Esophagus (tissue), 2 donors: ENCODE measurements around the gene CDH13. TPM values are rescaled to one million over a fixed set of nuclear protein-coding genes. Genes with fewer than 3 reads are reported as not detected.

Experiments used
- H3K27ac ChIP-seq, 2 donors: one replicate each; pipeline ENCODE4 v1.5.1; 2013; ENCODE audit warnings: low read depth in 2 of 2, mild to moderate bottlenecking in 2 of 2, inconsistent platforms in 1 of 2, low read length in 1 of 2, moderate library complexity in 1 of 2
- H3K27me3 ChIP-seq, 2 donors: one replicate each; pipeline ENCODE4 v1.6.1; 2013; ENCODE audit warnings: low read length in 2 of 2, control low read depth in 1 of 2, mild to moderate bottlenecking in 1 of 2; ENCODE audit not compliant: insufficient read depth in 2 of 2, control insufficient read depth in 1 of 2
- H3K36me3 ChIP-seq, 2 donors: one replicate each; pipeline ENCODE4 v1.6.1; 2013; ENCODE audit warnings: low read length in 1 of 2; ENCODE audit not compliant: control insufficient read depth in 2 of 2, insufficient read depth in 2 of 2
- H3K4me1 ChIP-seq, 2 donors: one replicate each; pipeline ENCODE4 v1.6.1; 2013; ENCODE audit warnings: low read length in 1 of 2; ENCODE audit not compliant: control insufficient read depth in 2 of 2, insufficient read depth in 2 of 2
- H3K4me3 ChIP-seq, 2 donors: one replicate each; pipeline ENCODE4 v1.5.1; 2013; ENCODE audit warnings: low read length in 2 of 2, mild to moderate bottlenecking in 2 of 2, low read depth in 1 of 2, moderate library complexity in 1 of 2
- H3K9me3 ChIP-seq, 2 donors: one replicate each; pipeline ENCODE4 v1.6.1; 2013; ENCODE audit warnings: mild to moderate bottlenecking in 2 of 2, low read depth in 1 of 2, low read length in 1 of 2, moderate library complexity in 1 of 2; ENCODE audit not compliant: control insufficient read depth in 2 of 2, insufficient read depth in 1 of 2
- WGBS, 2 donors: extraction: QIAGEN DNeasy Blood & Tissue Kit; methylation state at CpG; one replicate each; pipeline ENCODE4 v1.1.7; 2013; 5-methylcytosine and 5-hydroxymethylcytosine counted together
- polyA plus RNA-seq, 2 donors: library from polyadenylated mRNA; stranded (reverse); fragments of 200-250 nt; gene quantifications; one replicate each; pipeline ENCODE4 v1.2.3, GENCODE V29; 2013
- donor health status: healthy with polysubstance abuse.
- donor health status: Bipolar disorder and iron deficiency.

The CDH13 gene
- polyA plus RNA-seq, 2 donors, result 1.3 to 4.3 TPM

GRCh38 chr16:82623241-82623640 is 3.5 kb upstream of the CDH13 start:
- Histone ChIP-seq H3K27ac (no peak overlapping the region), H3K36me3 (no peaks in the 10 kb centered on the region), H3K4me1 (peaks cover 0 to 8% of the 10 kb centered on the region in 2 donors), H3K9me3 (peaks cover 0 to 4% of the 10 kb centered on the region in 2 donors), H3K27me3 (peaks cover 0 to 4% of the 10 kb centered on the region in 2 donors), H3K4me3 (no peak overlapping the region)
- 43 to 48% methylated on average over 7 of the region's 7 CpGs for WGBS, 2 donors

GRCh38 chr16:82625066-82625968 is 1.5 kb upstream of the CDH13 start:
- 77 to 88% methylated on average over 8 of the region's 8 CpGs for WGBS, 2 donors
- peaks cover 0 to 4% of the 10 kb centered on the region in 2 donors for H3K27me3 ChIP-seq
- no peak overlapping the region for H3K27ac ChIP-seq
- H3K4me1 ChIP-seq, result peaks cover 0 to 11% of the 10 kb centered on the region in 2 donors
- H3K4me3 ChIP-seq, result no peak overlapping the region
- H3K36me3 ChIP-seq, result no peaks in the 10 kb centered on the region
- peaks cover 0 to 4% of the 10 kb centered on the region in 2 donors for H3K9me3 ChIP-seq

GRCh38 chr16:82628088-82628423 is 1.3 kb downstream of the CDH13 start:
- Histone ChIP-seq H3K27me3 (peaks cover 0 to 4% of the 10 kb centered on the region in 2 donors), H3K4me1 (peaks cover 0 to 11% of the 10 kb centered on the region in 2 donors), H3K9me3 (peaks cover 0 to 4% of the 10 kb centered on the region in 2 donors), H3K36me3 (no peaks in the 10 kb centered on the region), H3K27ac (peak overlapping the region in 1 of 2 donors; percentile 38), H3K4me3 (peak overlapping the region; percentile 40 to 43)
- 8 to 11% methylated on average over 13 of the region's 13 CpGs for WGBS, 2 donors

GRCh38 chr16:82628711-82629110 is 1.9 kb downstream of the CDH13 start:
- WGBS, 2 donors, result 40 to 47% methylated on average over 3 of the region's 3 CpGs
- Histone ChIP-seq H3K4me1 (peaks cover 0 to 11% of the 10 kb centered on the region in 2 donors), H3K4me3 (no peak overlapping the region), H3K36me3 (no peaks in the 10 kb centered on the region), H3K9me3 (peaks cover 0 to 4% of the 10 kb centered on the region in 2 donors), H3K27me3 (peaks cover 0 to 4% of the 10 kb centered on the region in 2 donors), H3K27ac (peak overlapping the region; percentile 49 to 63)

GRCh38 chr16:82629441-82630027 is 2.8 kb downstream of the CDH13 start:
- Histone ChIP-seq H3K27ac (peak overlapping the region; percentile 40 to 49), H3K4me1 (peaks cover 0 to 17% of the 10 kb centered on the region in 2 donors), H3K4me3 (no peak overlapping the region), H3K36me3 (no peaks in the 10 kb centered on the region), H3K9me3 (peaks cover 0 to 4% of the 10 kb centered on the region in 2 donors), H3K27me3 (peaks cover 0 to 4% of the 10 kb centered on the region in 2 donors)
- 23 to 30% methylated on average over 8 of the region's 8 CpGs for WGBS, 2 donors

- WGBS, 2 donors, result 32 to 60% methylated on average over 2 of the region's 2 CpGs
- no peaks in the 10 kb centered on the region for H3K36me3 ChIP-seq
- no peaks in the 10 kb centered on the region for H3K9me3 ChIP-seq
- H3K4me3 ChIP-seq, result no peak overlapping the region
- H3K27ac ChIP-seq, result no peak overlapping the region
- peaks cover 0 to 17% of the 10 kb centered on the region in 2 donors for H3K4me1 ChIP-seq
- peaks cover 0 to 4% of the 10 kb centered on the region in 2 donors for H3K27me3 ChIP-seq
Measured at GRCh38 chr16:82630219-82630618, 3.5 kb downstream of the CDH13 start.

GRCh38 chr16:82630688-82631087 is 3.9 kb downstream of the CDH13 start:
- Histone ChIP-seq H3K36me3 (no peaks in the 10 kb centered on the region), H3K27ac (no peak overlapping the region), H3K9me3 (no peaks in the 10 kb centered on the region), H3K27me3 (peaks cover 0 to 4% of the 10 kb centered on the region in 2 donors), H3K4me3 (no peak overlapping the region), H3K4me1 (peaks cover 0 to 17% of the 10 kb centered on the region in 2 donors)
- WGBS, 2 donors, result 40 to 52% methylated on average over 3 of the region's 3 CpGs

GRCh38 chr16:82631701-82632685 is 5.2 kb downstream of the CDH13 start:
- WGBS, 2 donors, result 61 to 67% methylated on average over 10 of the region's 10 CpGs

More at GRCh38 chr16:82631701-82632685, 5.2 kb downstream of the CDH13 start:
- Histone ChIP-seq H3K36me3 (no peaks in the 10 kb centered on the region), H3K27ac (no peak overlapping the region), H3K4me1 (peaks cover 0 to 17% of the 10 kb centered on the region in 2 donors), H3K27me3 (peaks cover 0 to 2% of the 10 kb centered on the region in 2 donors), H3K4me3 (no peak overlapping the region), H3K9me3 (no peaks in the 10 kb centered on the region)
